ENCODE measurements around the gene IRX6.

IRX6 gene

DNA sequence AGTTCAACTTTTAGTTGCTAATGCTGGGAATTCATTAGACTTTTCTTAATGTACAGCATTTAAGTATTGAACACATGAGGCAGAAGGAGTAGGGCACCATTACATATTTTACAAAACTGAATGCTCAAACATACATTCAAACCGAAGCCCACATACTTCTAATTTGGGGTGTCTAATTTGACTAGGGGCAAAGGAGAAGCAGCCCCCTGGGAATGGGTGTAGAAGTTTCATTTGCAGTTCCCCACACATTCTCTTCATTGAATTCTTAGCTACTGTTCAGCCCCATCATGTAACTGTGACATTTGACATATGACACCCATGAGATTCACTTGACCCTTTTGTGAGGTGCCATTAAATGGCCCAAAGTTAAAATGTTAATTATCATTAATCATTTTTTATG, 16.4 kb downstream of the IRX6 start:
- TF ChIP-seq, protein P1, sequence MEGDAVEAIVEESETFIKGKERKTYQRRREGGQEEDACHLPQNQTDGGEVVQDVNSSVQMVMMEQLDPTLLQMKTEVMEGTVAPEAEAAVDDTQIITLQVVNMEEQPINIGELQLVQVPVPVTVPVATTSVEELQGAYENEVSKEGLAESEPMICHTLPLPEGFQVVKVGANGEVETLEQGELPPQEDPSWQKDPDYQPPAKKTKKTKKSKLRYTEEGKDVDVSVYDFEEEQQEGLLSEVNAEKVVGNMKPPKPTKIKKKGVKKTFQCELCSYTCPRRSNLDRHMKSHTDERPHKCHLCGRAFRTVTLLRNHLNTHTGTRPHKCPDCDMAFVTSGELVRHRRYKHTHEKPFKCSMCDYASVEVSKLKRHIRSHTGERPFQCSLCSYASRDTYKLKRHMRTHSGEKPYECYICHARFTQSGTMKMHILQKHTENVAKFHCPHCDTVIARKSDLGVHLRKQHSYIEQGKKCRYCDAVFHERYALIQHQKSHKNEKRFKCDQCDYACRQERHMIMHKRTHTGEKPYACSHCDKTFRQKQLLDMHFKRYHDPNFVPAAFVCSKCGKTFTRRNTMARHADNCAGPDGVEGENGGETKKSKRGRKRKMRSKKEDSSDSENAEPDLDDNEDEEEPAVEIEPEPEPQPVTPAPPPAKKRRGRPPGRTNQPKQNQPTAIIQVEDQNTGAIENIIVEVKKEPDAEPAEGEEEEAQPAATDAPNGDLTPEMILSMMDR (IDR thresholded peaks at IDR 0.05): no peak
- Histone ChIP-seq H3K9me3 (ENCODE audit: control insufficient read depth, low read length) (no peaks in the 10 kb centered on the region), H3K4me2 (ENCODE audit: low read length) (no peak overlapping the region)

DNA sequence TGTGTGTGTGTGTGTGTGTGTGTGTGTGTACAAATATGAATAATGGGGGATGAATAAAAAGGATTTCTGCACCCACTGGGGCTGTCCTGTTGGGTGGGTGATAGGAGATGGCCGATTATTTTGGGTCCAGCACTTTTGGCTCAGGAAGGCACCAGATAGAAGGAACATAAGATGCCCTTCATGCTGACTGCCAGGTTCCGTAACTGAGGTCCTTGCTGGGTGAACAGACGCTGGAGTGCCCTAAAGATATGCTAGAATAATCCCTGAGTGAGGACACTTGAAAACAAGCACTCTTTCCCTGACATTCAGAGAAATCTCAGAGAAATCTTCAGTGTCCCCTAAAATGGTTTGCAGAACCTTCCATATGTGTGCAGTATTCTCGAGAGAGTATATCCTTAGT, 17.7 kb downstream of the IRX6 start:
- no peaks in the 10 kb centered on the region for H3K27me3 ChIP-seq (ENCODE audit: control insufficient read depth, insufficient read depth, low read length)
- H3K27ac ChIP-seq: no peak overlapping the region
- H3K4me2 ChIP-seq (ENCODE audit: low read length): no peak overlapping the region
- H3K4me3 ChIP-seq (ENCODE audit: low read depth, low read length): no peak overlapping the region
- no peak overlapping the region for H2AFZ ChIP-seq
- no peak overlapping the region for H3K9ac ChIP-seq
- H3K79me2 ChIP-seq: no peaks in the 10 kb centered on the region
- H3K9me3 ChIP-seq (ENCODE audit: control insufficient read depth, low read length): no peaks in the 10 kb centered on the region
- H3K36me3 ChIP-seq (ENCODE audit: control insufficient read depth, insufficient read depth, low read length): no peaks in the 10 kb centered on the region
- TF ChIP-seq, protein P1 (IDR thresholded peaks at IDR 0.05): no peak
- H3K4me1 ChIP-seq: no peaks in the 10 kb centered on the region

More for the DNA sequence above, 16.4 kb downstream of the IRX6 start:
- Histone ChIP-seq H3K27me3 (ENCODE audit: control insufficient read depth, insufficient read depth, low read length) (no peaks in the 10 kb centered on the region), H3K79me2 (no peaks in the 10 kb centered on the region), H2AFZ (no peak overlapping the region), H3K4me3 (ENCODE audit: low read depth, low read length) (no peak overlapping the region), H3K36me3 (ENCODE audit: control insufficient read depth, insufficient read depth, low read length) (no peaks in the 10 kb centered on the region), H3K27ac (no peak overlapping the region), H3K4me1 (no peaks in the 10 kb centered on the region), H3K9ac (no peak overlapping the region)

DNA sequence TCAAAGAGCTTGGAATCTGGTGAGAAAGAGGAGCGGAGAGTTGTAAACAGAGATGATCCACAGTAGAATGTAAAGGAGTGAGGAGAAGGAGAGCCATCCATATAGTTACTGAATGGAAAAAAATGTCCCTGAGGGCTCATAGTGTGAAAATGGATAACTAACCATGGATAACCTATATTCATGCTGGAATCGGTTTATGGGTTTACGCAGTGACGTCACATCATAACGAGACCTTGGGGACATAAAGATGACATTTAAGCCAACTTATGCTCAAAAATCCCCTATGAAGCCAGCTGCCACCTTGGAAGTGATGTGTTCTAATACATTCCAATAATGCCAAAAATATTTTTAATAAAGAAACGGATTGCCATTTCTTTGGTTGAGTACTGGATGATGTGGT, 22.5 kb downstream of the IRX6 start:
- Histone ChIP-seq H3K4me1 (no peaks in the 10 kb centered on the region), H3K4me2 (ENCODE audit: low read length) (no peak overlapping the region), H3K27ac (no peak overlapping the region), H3K27me3 (ENCODE audit: control insufficient read depth, insufficient read depth, low read length) (no peaks in the 10 kb centered on the region), H2AFZ (no peak overlapping the region), H3K9me3 (ENCODE audit: control insufficient read depth, low read length) (no peaks in the 10 kb centered on the region), H3K4me3 (ENCODE audit: low read depth, low read length) (no peak overlapping the region), H3K79me2 (no peaks in the 10 kb centered on the region), H3K9ac (no peak overlapping the region), H3K36me3 (ENCODE audit: control insufficient read depth, insufficient read depth, low read length) (no peaks in the 10 kb centered on the region)
- TF ChIP-seq, protein P1 (IDR thresholded peaks at IDR 0.05): no peak

DNA sequence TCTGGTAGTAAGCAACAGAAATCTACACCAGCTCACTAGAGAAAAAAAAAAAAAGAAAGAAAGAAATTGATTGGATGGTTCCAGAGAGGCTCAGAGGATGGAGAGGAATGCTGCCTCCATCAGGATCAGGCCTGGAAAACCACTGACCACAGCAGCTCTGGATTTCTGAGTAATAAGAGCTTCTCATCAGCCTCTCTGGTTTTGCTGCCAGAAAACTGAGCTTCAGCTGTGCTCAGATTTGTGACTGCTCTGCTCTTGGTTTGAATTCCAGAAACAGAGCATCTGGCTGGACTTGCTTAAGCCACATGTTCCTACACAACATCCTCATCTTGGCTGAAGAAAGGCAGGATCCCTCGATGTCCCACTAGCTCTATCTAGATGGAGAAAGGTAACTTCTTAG, 25.9 kb downstream of the IRX6 start:
- H2AFZ ChIP-seq: no peak overlapping the region
- H3K27ac ChIP-seq: no peak overlapping the region
- no peak overlapping the region for H3K4me3 ChIP-seq (ENCODE audit: low read depth, low read length)
- H3K4me2 ChIP-seq (ENCODE audit: low read length): no peak overlapping the region
- H3K4me1 ChIP-seq: no peaks in the 10 kb centered on the region
- H3K27me3 ChIP-seq (ENCODE audit: control insufficient read depth, insufficient read depth, low read length): no peaks in the 10 kb centered on the region
- H3K36me3 ChIP-seq (ENCODE audit: control insufficient read depth, insufficient read depth, low read length): no peaks in the 10 kb centered on the region
- TF ChIP-seq, protein P1 (IDR thresholded peaks at IDR 0.05): no peak
- no peaks in the 10 kb centered on the region for H3K9me3 ChIP-seq (ENCODE audit: control insufficient read depth, low read length)
- no peak overlapping the region for H3K9ac ChIP-seq
- no peaks in the 10 kb centered on the region for H3K79me2 ChIP-seq

DNA sequence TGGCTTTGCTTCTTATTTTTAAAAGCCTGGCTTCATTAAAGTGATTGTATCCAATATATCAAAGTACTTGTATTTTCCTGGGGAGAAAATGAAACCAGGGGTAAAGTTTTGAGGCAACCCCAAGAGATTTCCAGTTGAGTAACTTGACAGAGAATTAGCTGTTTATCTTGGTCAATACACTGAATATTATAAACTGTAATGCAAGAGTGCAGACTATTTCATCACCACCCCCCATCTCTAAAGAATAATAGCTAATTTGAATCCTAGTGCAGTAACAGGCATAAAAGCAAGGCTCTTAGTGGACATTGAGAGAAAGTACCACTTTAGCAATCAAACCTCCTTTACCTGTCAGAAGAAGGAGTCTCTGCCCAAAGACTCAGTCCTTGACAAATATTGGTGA, 27.0 kb downstream of the IRX6 start:
- no peaks in the 10 kb centered on the region for H3K36me3 ChIP-seq (ENCODE audit: control insufficient read depth, insufficient read depth, low read length)
- H3K79me2 ChIP-seq: no peaks in the 10 kb centered on the region
- H3K9ac ChIP-seq: no peak overlapping the region
- H3K27me3 ChIP-seq (ENCODE audit: control insufficient read depth, insufficient read depth, low read length): no peaks in the 10 kb centered on the region
- H3K4me1 ChIP-seq: no peaks in the 10 kb centered on the region
- H2AFZ ChIP-seq: no peak overlapping the region
- H3K9me3 ChIP-seq (ENCODE audit: control insufficient read depth, low read length): no peaks in the 10 kb centered on the region
- TF ChIP-seq, protein P1 (IDR thresholded peaks at IDR 0.05): no peak
- no peak overlapping the region for H3K4me3 ChIP-seq (ENCODE audit: low read depth, low read length)
- no peak overlapping the region for H3K4me2 ChIP-seq (ENCODE audit: low read length)
- H3K27ac ChIP-seq: no peak overlapping the region
